GM19240 (cell line): ENCODE results near the gene PLA2G4C.

ENCODE experiments used
- DNase-seq: peaks from one replicate; pipeline ENCODE4 v3.0.0; 2011; ENCODE audit warnings: low spot score; ENCODE audit not compliant: insufficient read length

The PLA2G4C gene, protein sequence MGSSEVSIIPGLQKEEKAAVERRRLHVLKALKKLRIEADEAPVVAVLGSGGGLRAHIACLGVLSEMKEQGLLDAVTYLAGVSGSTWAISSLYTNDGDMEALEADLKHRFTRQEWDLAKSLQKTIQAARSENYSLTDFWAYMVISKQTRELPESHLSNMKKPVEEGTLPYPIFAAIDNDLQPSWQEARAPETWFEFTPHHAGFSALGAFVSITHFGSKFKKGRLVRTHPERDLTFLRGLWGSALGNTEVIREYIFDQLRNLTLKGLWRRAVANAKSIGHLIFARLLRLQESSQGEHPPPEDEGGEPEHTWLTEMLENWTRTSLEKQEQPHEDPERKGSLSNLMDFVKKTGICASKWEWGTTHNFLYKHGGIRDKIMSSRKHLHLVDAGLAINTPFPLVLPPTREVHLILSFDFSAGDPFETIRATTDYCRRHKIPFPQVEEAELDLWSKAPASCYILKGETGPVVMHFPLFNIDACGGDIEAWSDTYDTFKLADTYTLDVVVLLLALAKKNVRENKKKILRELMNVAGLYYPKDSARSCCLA

GRCh38 chr19:48110350-48110966, at the start of gene PLA2G4C:
Gene PLA2G4C, minus strand, starts transcription at chr19:48110817. Its CDS starts 4,288 bp downstream, at chr19:48106529.
- DNase-seq, result peak; percentile 91

DNA sequence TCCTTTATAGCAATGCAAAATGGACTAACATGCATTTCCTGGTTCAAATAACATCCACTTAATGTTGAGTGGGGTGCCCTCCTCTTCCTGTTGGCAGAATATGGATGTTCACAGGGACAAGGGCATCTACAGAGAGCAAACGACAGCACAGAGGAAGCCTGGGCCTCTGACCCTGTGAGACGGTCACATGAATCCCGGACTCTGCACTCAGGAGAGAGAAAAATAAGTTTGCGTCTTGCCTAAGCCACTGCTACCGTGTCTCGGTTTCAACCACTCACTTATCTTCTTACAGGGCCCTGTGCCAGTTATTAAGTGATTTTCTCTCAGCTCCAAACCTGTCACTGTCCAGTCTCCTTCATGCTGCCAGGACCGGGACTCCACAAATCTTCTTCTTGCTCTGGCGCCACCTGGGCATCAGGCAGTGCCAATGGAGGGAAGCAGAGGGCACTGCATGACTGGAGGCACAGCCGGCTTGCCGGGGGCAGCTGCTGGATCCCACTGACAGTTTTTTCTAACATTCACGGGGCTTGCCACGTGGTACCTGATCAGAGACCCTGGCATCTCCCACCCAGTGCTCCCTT, 47.7 kb upstream of the PLA2G4C start:
- no peak for DNase-seq

DNA sequence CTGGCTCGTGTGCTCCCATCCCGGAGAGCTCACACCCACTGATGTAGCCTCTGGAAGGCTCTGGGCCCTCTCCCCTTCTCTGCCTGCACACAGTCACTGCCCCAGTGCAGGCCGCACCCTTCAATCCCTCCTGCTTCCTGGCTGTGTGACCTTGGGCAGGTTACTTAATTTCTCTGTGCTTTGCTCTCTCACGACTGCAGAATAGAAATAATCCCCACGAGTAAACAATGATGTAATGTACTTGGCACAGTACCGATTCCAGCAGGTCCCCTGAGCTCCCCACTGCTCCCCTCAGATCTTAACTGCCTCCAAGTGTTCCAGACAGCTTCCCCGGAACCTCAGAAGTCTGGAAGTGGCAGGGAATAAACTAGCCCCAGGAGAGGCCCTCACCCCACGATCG, 43.4 kb upstream of the PLA2G4C start:
- no peak for DNase-seq

GRCh38 chr19:48152551-48152950, 41.9 kb upstream of the PLA2G4C start:
- DNase-seq, result peak; percentile 38

- no peak for DNase-seq
Observed at GRCh38 chr19:48149430-48149829, 38.8 kb upstream of the PLA2G4C start.

- no peak for DNase-seq
Observed at GRCh38 chr19:48148576-48148975, 38.0 kb upstream of the PLA2G4C start.

GRCh38 chr19:48147597-48148175, 37.1 kb upstream of the PLA2G4C start:
- DNase-seq, result no peak

DNA sequence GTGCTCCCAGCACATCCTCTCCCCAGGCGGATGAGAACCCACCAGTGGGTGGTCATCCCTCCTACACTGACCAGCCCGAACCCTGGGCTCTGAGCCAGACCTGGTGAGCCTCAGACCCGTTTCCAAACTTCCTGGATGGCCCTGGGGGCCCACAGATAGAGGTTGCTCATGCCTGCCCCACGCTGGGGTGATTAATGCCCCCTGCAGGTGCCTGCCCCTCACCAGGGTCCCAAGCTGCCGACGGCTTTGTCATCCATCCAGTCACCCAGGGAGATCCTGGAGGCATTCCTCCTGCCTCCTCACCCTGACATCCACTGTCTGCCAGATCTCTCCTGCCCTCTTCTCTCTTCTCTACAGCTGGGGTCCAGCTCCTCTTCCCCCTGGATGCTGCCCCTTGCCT, 28.4 kb upstream of the PLA2G4C start:
- DNase-seq, result no peak

- DNase-seq, result no peak
Observed at GRCh38 chr19:48137411-48137810, 26.8 kb upstream of the PLA2G4C start.

GRCh38 chr19:48136547-48136946, 25.9 kb upstream of the PLA2G4C start:
- no peak for DNase-seq

DNA sequence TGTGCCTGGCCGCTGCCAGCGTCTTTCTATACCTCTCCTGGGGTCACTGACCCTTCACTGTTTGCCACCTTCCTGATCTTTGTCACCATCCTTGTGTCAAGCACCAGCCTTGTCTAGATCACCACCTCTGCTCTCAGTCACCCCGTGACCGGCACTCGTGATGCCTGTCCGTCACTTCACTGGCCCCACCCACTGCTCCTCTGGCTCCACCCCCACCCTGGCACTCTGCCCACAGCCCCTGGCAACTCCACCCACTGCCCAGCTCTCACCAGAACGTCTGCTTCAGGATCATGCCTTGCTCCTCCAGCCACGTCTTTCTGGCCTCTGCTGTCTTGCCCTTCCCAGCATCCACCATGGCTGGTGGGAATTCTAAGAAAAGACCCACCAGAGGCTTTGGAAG, 24.8 kb upstream of the PLA2G4C start:
- no peak for DNase-seq

DNA sequence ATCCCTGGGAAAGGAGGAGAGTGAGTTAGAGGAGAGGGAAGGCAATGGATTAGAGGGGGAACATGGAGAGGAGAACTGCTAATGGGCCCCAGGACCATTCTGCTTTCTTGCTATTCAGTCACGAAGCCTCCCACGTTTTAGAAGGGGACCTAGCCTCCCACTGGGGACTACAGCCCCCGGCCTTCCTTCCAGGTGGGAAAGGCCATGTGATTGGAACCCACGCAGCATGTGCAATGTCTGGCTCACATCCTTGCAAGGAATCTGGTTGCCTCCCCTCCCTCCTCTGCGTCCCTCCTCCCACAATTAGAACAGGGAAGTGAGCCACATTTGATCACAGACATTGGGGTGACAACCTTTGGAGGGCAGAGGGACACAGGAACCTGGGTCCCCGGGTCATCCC, 22.5 kb upstream of the PLA2G4C start:
- no peak for DNase-seq

GRCh38 chr19:48127561-48127960, 16.9 kb upstream of the PLA2G4C start:
- no peak for DNase-seq

DNA sequence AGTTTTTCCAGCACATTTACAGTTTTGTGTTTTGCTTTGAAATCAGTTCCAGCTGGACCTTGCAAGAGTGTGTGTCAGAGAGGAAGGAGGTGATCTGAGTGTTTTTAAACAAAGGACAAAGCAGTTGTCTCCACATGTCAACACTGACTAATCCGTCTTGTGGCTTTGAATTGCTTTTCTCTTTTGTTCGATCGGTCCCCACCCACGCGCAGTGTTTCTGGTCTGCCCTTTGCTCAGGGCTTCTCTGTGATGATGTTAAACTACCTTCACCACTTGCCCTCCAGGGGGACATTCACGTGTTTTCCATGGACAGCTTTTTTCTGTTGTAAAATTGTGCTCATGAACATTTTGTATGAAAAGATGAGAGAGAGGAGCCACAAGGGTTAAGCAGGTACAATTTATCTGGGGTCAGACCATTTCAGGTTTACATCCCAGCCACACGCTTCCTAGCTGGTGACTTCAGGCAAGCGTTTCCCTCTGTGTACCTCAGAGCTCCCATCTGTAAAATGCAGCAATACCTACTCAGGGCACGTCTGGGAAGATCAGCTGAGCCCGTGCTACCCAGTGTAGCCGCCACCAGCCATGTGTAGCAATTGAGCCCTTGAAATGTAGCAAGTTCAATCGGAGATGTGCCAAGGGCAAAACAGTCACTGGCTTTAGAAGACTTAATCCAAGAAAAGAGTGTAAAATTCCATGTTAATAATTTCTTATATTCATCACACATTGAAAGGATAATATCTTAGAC, 13.5 kb upstream of the PLA2G4C start:
- no peak for DNase-seq

DNA sequence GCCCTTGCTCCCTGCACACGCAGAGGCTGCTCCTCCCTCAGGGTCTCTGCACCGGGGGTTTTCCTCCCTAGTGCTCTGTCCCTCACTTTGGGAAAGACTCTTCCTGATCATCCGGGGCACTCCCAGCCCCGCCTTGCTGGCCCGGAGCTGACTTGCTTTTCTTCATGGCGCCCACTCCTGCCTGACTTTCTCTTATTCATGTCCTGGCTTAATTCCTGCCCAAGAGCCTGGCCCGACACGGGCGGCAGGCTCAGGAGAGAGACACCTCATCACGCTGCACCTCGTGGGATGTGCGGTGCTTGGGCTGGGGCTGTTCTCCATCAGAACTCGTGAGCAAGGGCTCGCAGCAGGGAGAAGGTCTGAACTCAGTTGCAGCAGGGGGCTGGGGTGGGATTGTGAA, 11.8 kb upstream of the PLA2G4C start:
- DNase-seq, result no peak

DNA sequence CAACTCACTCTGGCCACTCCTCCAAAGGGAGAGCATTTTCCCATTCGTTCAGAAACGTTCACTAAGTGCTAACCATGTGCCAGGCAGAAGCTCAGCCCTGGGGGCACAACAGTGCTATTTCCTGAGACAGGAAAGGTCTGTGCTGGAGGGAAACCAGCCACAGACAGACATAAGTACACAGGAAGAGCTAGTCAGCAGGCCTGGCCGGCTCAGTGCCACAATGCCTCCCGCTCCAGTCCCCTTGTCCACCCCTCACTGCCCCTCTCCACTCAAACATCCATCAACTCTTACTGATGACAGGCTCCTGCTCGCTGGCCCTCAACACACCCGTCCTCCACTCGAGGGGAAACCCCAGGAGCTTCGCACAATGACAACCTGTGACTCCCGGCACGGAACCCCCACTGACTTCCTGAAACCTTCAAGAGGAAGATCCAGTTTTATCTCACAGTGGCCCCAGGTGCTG, 11.3 kb upstream of the PLA2G4C start:
- DNase-seq, result peak; percentile 29

GRCh38 chr19:48121066-48121465, 10.4 kb upstream of the PLA2G4C start:
- no peak for DNase-seq

DNA sequence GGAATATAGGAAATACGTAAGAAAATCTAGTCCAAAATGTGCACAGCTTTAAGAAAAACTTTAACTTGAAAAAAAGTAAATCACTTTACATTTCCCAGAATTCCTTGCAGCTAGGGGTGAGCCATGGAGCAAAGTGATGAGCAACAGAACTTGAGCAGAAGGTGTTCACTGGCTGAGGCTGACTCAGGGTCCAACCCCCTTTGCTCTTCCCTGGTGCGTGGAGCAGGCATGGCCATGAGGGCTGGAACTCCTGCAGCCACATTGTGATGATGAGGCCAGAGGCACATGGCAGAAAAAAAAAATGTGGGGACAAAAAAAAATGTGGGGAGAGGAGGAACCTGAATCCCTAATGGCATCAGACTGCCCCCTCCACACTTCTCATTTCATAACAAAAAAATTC, 9.9 kb upstream of the PLA2G4C start:
- no peak for DNase-seq

DNA sequence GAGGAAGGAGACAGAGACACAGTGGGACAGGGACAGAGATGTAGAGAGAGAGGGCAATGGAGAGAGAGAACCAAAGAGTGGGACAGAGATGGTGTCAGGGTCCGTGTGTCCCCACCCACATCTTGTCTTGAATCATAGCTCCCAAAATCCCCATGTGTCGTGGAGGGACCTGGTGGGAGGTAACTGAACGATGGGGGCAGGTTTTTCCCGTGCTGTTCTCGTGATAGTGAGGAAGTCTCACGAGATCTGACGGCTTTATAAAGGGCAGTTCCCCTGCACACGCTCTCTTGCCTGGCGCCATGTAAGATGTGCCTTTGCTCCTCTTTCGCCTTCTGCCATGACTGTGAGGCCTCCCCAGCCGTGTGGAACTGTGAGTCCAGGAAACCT, 7.5 kb upstream of the PLA2G4C start:
- DNase-seq, result no peak

DNA sequence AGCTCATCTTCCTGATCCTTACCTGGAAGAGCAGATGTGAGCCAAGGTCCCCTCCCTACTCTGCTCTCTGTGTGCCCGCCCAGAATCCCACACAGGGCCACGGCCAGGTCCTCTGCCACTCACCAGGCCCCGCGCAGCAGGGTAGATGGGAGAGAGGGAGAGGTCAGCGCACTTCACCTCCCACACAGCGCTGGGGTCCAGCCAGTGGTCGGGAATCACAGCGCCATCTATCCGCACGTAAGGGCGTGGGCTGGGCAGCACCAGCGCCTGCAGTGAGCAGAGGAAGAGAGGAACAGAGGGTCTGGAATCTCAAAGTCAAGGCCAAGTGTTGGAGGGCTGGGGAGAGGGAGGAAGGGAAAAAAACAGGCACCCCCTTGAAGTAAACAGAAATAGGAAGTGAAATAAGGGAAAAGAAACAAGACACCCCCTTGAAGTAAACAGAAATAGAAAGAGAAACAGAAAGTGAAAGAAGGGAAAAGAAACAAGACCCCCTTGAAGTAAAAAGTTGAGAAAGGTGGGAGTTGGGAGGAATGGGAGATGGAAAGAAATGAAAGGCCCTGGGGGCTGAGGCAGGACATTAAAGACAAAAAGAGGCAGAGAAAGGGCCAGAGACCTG, 7.0 kb upstream of the PLA2G4C start:
- DNase-seq, result no peak
